ENCODE data around the gene C11orf65.
"Not testable (repeated sequence)": the region's sequence is repeated elsewhere in the genome, so short reads cannot be mapped to it uniquely, and the experiment has no call there.

The C11orf65 gene

GRCh38 chr11:108468478-108468864, 1.1 kb upstream of the C11orf65 start:
- no peak for DNase-seq

GRCh38 chr11:108466405-108466804, 924 bp downstream of the C11orf65 start:
- no peak for DNase-seq

GRCh38 chr11:108453207-108453835, 14.0 kb downstream of the C11orf65 start:
- DNase-seq = no peak

- not testable (repeated sequence) for DNase-seq
Measured at GRCh38 chr11:108441445-108441844, 25.9 kb downstream of the C11orf65 start.

- no peak for DNase-seq
Measured at GRCh38 chr11:108436594-108436993, 30.7 kb downstream of the C11orf65 start.

GRCh38 chr11:108435066-108435465, 32.3 kb downstream of the C11orf65 start:
- DNase-seq = no peak

- DNase-seq = no peak
Measured at GRCh38 chr11:108432783-108433182, 34.5 kb downstream of the C11orf65 start.

GRCh38 chr11:108431997-108432396, 35.3 kb downstream of the C11orf65 start:
- DNase-seq = no peak

- DNase-seq = no peak
Measured at GRCh38 chr11:108431370-108431769, 36.0 kb downstream of the C11orf65 start.

GRCh38 chr11:108417551-108417950, 49.8 kb downstream of the C11orf65 start:
- peak; percentile 19 for DNase-seq

- no peak for DNase-seq
Measured at GRCh38 chr11:108414958-108415357, 52.4 kb downstream of the C11orf65 start.

GRCh38 chr11:108405706-108406105, 61.6 kb downstream of the C11orf65 start:
- DNase-seq = no peak

GRCh38 chr11:108403052-108403451, 64.3 kb downstream of the C11orf65 start:
- DNase-seq = no peak

- DNase-seq = no peak
Measured at GRCh38 chr11:108402241-108402640, 65.1 kb downstream of the C11orf65 start.

GRCh38 chr11:108398439-108398838, 68.9 kb downstream of the C11orf65 start:
- DNase-seq = no peak

GRCh38 chr11:108396672-108397071, 70.7 kb downstream of the C11orf65 start:
- DNase-seq = not testable (repeated sequence)

GRCh38 chr11:108394744-108395284, 72.5 kb downstream of the C11orf65 start:
- no peak for DNase-seq

- DNase-seq = no peak
Measured at GRCh38 chr11:108393046-108393445, 74.3 kb downstream of the C11orf65 start.

- no peak for DNase-seq
Measured at GRCh38 chr11:108392353-108392752, 75.0 kb downstream of the C11orf65 start.

- no peak for DNase-seq
Measured at GRCh38 chr11:108388576-108388975, 78.8 kb downstream of the C11orf65 start.

GRCh38 chr11:108373505-108373904, 93.8 kb downstream of the C11orf65 start:
- not testable (repeated sequence) for DNase-seq

- no peak for DNase-seq
Measured at GRCh38 chr11:108370990-108371389, 96.3 kb downstream of the C11orf65 start.

- no peak for DNase-seq
Measured at GRCh38 chr11:108370315-108370714, 97.0 kb downstream of the C11orf65 start.

- DNase-seq = no peak
Measured at GRCh38 chr11:108369064-108369463, 98.3 kb downstream of the C11orf65 start.

- DNase-seq = no peak
Measured at GRCh38 chr11:108368134-108368533, 99.2 kb downstream of the C11orf65 start.
